Endometrial microvascular endothelial cells (primary cell): ENCODE measurements around the gene IREB2. TPM values are rescaled to one million over a fixed set of nuclear protein-coding genes. Genes with fewer than 3 reads are reported as not detected.
"Not testable (repeated sequence)": the region's sequence is repeated elsewhere in the genome, so short reads cannot be mapped to it uniquely, and the experiment has no call there.

ENCODE experiments used
- in situ Hi-C: cut with HindIII; loops from 2 replicates; pipeline ENCODE4 v1.10.0; 2017; ENCODE audit warnings: low sequenced_read_pairs, low pct_unique_long_range_greater_than_20kb; ENCODE audit errors: inconsistent ontology term
- total RNA-seq: library from RNA; depleted of rRNA; stranded (reverse); fragments of >200 nt; gene quantifications from one replicate; pipeline ENCODE4 v1.2.3, GENCODE V29; 2015; ENCODE audit errors: inconsistent ontology term

IREB2 gene
- total RNA-seq, 1 donor from 2014 or later, result 18.8 TPM

GRCh38 chr15:78527325-78527724 is 89.3 kb downstream of the IREB2 start:
- in situ Hi-C loops, result no loop called here

GRCh38 chr15:78533331-78533730 is 95.3 kb downstream of the IREB2 start:
- in situ Hi-C loops, result no loop called here

GRCh38 chr15:78536134-78536533 is 98.1 kb downstream of the IREB2 start:
- in situ Hi-C loops, result no loop called here

GRCh38 chr15:78537266-78537905 is 99.4 kb downstream of the IREB2 start:
- in situ Hi-C loops, result no loop called here

GRCh38 chr15:78538358-78538757 is 100.3 kb downstream of the IREB2 start:
- in situ Hi-C loops, result no loop called here

- in situ Hi-C loops, result not testable (repeated sequence)
These were observed 101.6 kb downstream of the IREB2 start for GRCh38 chr15:78539464-78540140.

- in situ Hi-C loops, result no loop called here
These were observed 102.3 kb downstream of the IREB2 start, which contains the start of gene PSMA4 for GRCh38 chr15:78540141-78540870. PSMA4 (plus strand) TSS chr15:78540444; CDS start chr15:78541928, 1,484 bp downstream.

GRCh38 chr15:78540871-78541743 is 103.1 kb downstream of the IREB2 start:
- in situ Hi-C loops, result no loop called here

GRCh38 chr15:78541744-78542034 is 103.7 kb downstream of the IREB2 start:
- in situ Hi-C loops, result no loop called here

- in situ Hi-C loops, result no loop called here
These were observed 104.6 kb downstream of the IREB2 start for GRCh38 chr15:78542647-78543046.

- in situ Hi-C loops, result no loop called here
These were observed 112.2 kb downstream of the IREB2 start for GRCh38 chr15:78550194-78550593.

- in situ Hi-C loops, result no loop called here
These were observed 112.8 kb downstream of the IREB2 start for GRCh38 chr15:78550815-78551214.

Other genes starting within 250 kb of the IREB2 start
- not detected for gene ACSBG1, start 203.7 kb upstream of the IREB2 start, total RNA-seq
- gene DNAJA4, start 173.7 kb upstream of the IREB2 start, total RNA-seq, result 8.5 TPM
- gene SKIC8, start 138.6 kb upstream of the IREB2 start, total RNA-seq, result 101 TPM
- not detected for gene CRABP1, start 97.9 kb upstream of the IREB2 start, total RNA-seq
- gene HYKK, start 69.4 kb downstream of the IREB2 start, total RNA-seq, result 5.9 TPM
- gene PSMA4, start 102.2 kb downstream of the IREB2 start, total RNA-seq, result 374 TPM
- 18.6 TPM for gene CHRNA5, start 127.3 kb downstream of the IREB2 start, total RNA-seq
- not detected for gene CHRNA3, start 182.8 kb downstream of the IREB2 start, total RNA-seq
- gene CHRNB4, start 203.0 kb downstream of the IREB2 start, total RNA-seq, result not detected